Bronchial epithelial cell (primary cell): ENCODE data around the gene ERVH48-1. TPM values are rescaled to one million over a fixed set of nuclear protein-coding genes. Genes with fewer than 3 reads are reported as not detected.
"Not testable (repeated sequence)": the region's sequence is repeated elsewhere in the genome, so short reads cannot be mapped to it uniquely, and the experiment has no call there.

Source experiments
- DNase-seq: peaks from one replicate; pipeline ENCODE4 v3.0.0-alpha.2; 2010; ENCODE audit warnings: low read depth
- FAIRE-seq: peaks from 2 replicates; lab custom pipeline; 2011; peaks lifted over from hg19 to GRCh38; lab: Jason Lieb, UNC
- H3K27me3 ChIP-seq: 2 replicates; pipeline ENCODE4 v1.5.1; 2011; ENCODE audit warnings: low read length; ENCODE audit not compliant: control insufficient read depth, insufficient read depth
- H3K36me3 ChIP-seq: 2 replicates; pipeline ENCODE4 v1.5.1; 2011; ENCODE audit warnings: low read length; ENCODE audit not compliant: control insufficient read depth, insufficient read depth
- H3K4me3 ChIP-seq: 2 replicates; pipeline ENCODE4 v1.5.1; 2011; ENCODE audit warnings: mild to moderate bottlenecking, low read depth, low read length, control low read depth
- total RNA-seq: library from RNA; depleted of rRNA; stranded (reverse); fragments of >200 nt; gene quantifications from 2 replicates; pipeline ENCODE4 v1.2.1, GENCODE V29; 2014
- TF ChIP-seq, protein P1 (sequence below): IDR thresholded peaks from 2 replicates; pipeline ENCODE4 v1.5.1; 2011; ENCODE audit warnings: mild to moderate bottlenecking, moderate library complexity, low read length, control low read depth, inconsistent platforms; ENCODE audit not compliant: insufficient read depth, severe bottlenecking

The ERVH48-1 gene
- total RNA-seq, 1 donor from 2014 or later = not detected

DNA sequence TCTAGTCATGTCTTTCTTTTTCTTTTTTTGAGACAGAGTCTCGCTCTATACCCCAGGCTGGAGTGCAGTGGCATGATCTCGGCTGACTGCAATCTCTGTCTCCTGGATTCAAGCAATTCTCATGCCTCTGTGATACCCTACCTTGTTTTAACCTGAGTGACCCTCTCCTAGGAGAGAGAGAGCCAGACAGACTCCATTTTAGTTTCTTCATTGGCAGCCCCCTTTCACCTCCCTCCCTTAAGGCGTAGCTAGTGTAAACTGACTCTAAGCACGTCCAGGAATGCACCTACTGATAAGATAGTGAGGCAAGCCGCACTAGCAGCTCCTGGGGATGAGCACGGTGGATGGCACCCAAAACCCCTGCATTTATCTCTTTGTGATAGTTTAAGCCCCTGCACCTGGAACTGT lies 43.8 kb upstream of the ERVH48-1 start:
- FAIRE-seq (no peak), DNase-seq (no peak)
- Histone ChIP-seq H3K36me3 (no peaks in the 10 kb centered on the region), H3K4me3 (no peak overlapping the region), H3K27me3 (no peaks in the 10 kb centered on the region)
- TF ChIP-seq, protein P1, sequence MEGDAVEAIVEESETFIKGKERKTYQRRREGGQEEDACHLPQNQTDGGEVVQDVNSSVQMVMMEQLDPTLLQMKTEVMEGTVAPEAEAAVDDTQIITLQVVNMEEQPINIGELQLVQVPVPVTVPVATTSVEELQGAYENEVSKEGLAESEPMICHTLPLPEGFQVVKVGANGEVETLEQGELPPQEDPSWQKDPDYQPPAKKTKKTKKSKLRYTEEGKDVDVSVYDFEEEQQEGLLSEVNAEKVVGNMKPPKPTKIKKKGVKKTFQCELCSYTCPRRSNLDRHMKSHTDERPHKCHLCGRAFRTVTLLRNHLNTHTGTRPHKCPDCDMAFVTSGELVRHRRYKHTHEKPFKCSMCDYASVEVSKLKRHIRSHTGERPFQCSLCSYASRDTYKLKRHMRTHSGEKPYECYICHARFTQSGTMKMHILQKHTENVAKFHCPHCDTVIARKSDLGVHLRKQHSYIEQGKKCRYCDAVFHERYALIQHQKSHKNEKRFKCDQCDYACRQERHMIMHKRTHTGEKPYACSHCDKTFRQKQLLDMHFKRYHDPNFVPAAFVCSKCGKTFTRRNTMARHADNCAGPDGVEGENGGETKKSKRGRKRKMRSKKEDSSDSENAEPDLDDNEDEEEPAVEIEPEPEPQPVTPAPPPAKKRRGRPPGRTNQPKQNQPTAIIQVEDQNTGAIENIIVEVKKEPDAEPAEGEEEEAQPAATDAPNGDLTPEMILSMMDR = no peak

DNA sequence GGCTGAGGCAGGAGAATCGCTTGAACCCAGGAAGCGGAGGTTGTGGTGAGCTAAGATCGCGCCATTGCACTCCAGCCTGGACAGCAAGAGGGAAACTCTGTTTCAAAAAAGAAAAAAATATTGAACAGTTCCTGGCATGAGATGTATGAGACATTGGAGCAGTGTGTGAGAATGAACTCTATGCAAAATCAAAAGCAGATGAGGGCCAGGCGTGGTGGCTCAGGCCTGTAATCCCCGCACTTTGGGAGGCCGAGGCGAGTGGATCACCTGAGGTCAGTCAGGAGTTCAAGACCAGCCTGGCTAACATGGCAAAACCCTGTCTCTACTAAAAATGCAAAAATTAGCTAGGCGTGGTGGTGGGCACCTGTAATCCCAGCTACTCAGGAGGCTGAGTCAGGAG lies 42.2 kb upstream of the ERVH48-1 start:
- H3K36me3 ChIP-seq, H3K27me3 ChIP-seq, H3K4me3 ChIP-seq, DNase-seq, FAIRE-seq: not testable (repeated sequence)

DNA sequence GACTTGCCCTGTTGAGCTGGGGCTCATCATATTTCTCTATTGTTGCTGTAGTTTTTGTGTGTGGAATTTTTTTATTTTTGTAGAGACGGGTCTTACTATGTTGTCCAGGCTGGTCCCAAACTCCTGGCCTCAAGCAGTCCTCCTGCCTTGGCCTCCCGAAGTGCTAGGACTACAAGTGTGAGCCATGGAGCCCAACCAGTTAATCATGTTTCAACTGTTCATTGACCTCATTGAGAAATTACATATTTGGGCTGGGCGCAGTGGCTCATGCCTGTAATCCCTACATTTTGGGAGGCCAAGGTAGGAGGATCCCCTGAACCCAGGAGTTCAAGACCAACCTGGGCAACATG lies 39.8 kb upstream of the ERVH48-1 start:
- FAIRE-seq = no peak
- Histone ChIP-seq H3K4me3 (no peak overlapping the region), H3K36me3 (no peaks in the 10 kb centered on the region), H3K27me3 (no peaks in the 10 kb centered on the region)
- no peak for DNase-seq
- TF ChIP-seq, protein P1 = no peak

DNA sequence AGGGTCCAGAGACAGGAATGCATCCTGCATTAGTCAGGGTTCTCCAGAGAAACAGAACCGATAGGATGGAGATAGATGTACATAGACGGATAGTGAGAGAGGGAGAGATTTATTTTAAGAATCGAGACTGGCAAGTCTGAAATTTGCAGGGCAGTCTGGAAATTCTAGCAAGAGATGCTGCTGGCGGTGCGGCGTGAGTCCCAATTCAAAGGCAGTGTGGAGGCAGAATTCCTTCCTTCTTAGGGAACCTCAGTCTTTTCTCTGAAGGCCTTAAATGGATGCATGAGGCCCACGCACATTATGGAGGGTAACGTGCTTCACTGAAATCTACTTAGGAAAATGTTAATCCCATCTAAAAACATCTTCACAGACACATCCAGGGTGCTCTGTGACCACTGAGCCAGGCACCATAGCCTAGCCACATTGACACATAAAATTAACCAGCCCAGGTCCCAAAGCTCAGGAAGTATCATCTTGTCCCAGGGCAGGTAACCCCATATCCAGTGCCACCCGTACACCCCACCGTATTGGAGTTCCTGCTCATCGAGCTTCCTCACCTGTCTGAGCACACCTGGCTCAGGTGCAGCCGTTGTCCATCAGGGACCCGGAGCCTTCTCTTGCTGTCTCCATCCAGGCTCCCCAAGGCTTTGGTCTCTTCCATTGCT lies 39.2 kb upstream of the ERVH48-1 start:
- Histone ChIP-seq H3K27me3 (no peaks in the 10 kb centered on the region), H3K4me3 (no peak overlapping the region), H3K36me3 (no peaks in the 10 kb centered on the region)
- FAIRE-seq (no peak), DNase-seq (no peak)
- TF ChIP-seq, protein P1 = no peak

DNA sequence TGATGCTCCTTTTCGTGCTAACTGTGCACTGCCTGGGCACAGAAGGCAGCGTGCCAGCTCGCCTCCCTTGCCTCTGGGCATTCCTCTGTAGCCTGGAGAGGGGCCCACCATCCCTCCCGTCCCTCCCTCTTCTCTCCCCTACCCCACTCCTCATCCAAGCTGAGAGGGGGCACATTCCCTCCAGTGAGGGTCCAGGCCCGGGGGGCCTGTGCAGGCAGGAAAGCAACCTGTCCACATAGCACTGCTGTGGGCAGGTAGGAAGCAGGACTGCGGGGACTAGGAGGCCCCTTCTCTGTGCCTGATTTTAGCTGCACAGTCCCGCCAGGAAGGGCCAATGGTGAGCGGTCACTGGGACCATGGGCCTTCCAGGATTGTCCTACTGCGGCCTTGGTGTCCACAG lies 38.7 kb upstream of the ERVH48-1 start:
- TF ChIP-seq, protein P1 = no peak
- no peak overlapping the region for H3K4me3 ChIP-seq

DNA sequence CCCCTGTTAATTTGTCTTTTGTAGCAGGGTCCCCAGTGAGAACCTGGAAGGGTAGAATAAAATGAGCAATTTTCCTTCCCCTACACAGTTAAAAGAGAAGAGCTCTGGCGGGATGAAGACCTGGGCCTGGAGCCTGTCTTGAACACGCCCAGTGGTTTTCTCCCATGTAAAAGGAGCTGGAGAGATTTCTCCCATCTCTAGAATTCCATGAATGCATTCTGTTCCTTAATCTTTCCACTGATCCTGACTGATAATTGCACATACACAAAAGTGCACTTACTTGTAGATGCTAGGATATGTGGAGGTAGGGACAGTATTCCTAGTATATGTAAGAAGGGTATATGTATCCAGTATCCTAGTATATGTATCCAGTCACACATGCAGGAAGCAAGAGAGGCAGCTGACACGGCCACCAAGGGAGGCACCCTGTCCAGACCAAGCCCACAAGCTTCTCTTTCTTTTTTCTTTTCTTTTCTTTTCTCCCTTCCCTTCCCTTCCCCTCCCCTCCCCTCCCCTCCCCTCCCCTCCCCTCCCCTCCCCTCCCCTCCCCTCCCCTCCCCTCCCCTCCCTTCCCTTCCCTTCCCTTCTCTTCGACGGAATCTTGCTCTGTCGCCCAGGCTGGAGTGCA lies 37.1 kb upstream of the ERVH48-1 start:
- Histone ChIP-seq H3K36me3 (no peaks in the 10 kb centered on the region), H3K4me3 (no peak overlapping the region), H3K27me3 (no peaks in the 10 kb centered on the region)
- no peak for FAIRE-seq
- TF ChIP-seq, protein P1 = no peak
- DNase-seq = no peak

More for the DNA sequence above, 38.7 kb upstream of the ERVH48-1 start:
- FAIRE-seq (no peak), DNase-seq (no peak)
- no peaks in the 10 kb centered on the region for H3K36me3 ChIP-seq
- H3K27me3 ChIP-seq = no peaks in the 10 kb centered on the region
